Measurements from ENCODE around the gene PIGN. TPM values are rescaled to one million over a fixed set of nuclear protein-coding genes. Genes with fewer than 3 reads are reported as not detected.

The PIGN gene
- total RNA-seq, 1 experiment from 2014 or later, result 29.5 TPM

DNA sequence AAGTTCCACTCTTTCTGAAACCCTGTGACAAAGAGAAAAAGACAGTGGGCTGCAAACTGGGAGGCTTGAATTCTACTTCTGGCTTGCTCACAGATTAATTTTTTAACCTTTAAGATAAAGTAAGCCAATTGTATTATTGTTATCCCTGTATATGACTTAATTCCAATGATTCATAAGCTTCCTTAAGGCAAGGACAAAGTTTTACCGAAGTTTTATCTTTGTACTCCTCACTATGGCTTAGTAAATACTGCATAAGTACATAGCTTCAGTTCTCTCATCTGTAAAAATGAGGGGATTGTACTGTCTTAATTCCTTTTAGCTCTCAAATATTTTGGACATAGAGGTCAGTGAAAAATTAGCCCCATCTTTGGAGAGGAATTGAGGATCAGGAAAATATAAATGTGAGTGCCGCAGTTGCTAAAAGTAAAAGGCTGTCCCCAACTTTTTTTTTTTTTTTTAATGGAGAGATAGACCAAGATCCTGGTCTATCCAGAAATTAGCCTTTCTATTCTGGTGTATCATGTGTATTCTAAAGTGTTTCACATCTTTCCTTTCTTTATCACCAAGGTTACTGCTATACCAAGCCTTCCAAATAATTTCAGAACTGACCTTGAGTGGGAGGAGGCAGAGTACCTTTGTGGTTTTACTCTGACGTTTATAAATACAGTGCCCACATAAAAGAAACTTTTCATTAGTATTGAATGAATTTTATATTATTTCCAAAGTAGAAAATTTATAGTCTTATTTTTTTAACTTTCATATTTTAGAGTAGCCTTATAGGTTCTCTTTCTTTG is 13.5 kb upstream of the PIGN start:
- Mint-ChIP-seq H3K27ac (ENCODE audit: low read depth, unreplicated experiment) (no peak overlapping the region), H3K4me3 (ENCODE audit: unreplicated experiment) (no peak overlapping the region), H3K27me3 (ENCODE audit: insufficient read depth, unreplicated experiment) (no peaks in the 10 kb centered on the region), H3K4me1 (ENCODE audit: insufficient read depth, unreplicated experiment) (peaks cover 14% of the 10 kb centered on the region), H3K36me3 (ENCODE audit: insufficient read depth, unreplicated experiment) (peaks cover 6% of the 10 kb centered on the region), H3K9me3 (ENCODE audit: unreplicated experiment) (peaks cover 7% of the 10 kb centered on the region)
- TF ChIP-seq, protein P1, sequence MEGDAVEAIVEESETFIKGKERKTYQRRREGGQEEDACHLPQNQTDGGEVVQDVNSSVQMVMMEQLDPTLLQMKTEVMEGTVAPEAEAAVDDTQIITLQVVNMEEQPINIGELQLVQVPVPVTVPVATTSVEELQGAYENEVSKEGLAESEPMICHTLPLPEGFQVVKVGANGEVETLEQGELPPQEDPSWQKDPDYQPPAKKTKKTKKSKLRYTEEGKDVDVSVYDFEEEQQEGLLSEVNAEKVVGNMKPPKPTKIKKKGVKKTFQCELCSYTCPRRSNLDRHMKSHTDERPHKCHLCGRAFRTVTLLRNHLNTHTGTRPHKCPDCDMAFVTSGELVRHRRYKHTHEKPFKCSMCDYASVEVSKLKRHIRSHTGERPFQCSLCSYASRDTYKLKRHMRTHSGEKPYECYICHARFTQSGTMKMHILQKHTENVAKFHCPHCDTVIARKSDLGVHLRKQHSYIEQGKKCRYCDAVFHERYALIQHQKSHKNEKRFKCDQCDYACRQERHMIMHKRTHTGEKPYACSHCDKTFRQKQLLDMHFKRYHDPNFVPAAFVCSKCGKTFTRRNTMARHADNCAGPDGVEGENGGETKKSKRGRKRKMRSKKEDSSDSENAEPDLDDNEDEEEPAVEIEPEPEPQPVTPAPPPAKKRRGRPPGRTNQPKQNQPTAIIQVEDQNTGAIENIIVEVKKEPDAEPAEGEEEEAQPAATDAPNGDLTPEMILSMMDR (IDR thresholded peaks at IDR 0.05; ENCODE audit: unreplicated experiment), result no peak
- intact Hi-C loops (cut with micrococcal nuclease), result no loop called here
- POLR2A ChIA-PET, result interaction anchor here (1.0 to 5.8 kb wide), 6 partner anchors 8 to 48 kb away, joined by 3 to 146 read pairs (median 7); partner anchors contain the start of genes PIGN and RELCH
- DNase-seq (ENCODE audit: unreplicated experiment), result no peak
- CTCF ChIA-PET, result interaction anchor here (0.5 to 1.6 kb wide), 9 partner anchors 11 to 1174 kb away, joined by 3 to 9 read pairs (median 4); partner anchors contain the start of genes PIGN and RELCH
- BruUV-seq (replicated peaks), result no TSS peak

DNA sequence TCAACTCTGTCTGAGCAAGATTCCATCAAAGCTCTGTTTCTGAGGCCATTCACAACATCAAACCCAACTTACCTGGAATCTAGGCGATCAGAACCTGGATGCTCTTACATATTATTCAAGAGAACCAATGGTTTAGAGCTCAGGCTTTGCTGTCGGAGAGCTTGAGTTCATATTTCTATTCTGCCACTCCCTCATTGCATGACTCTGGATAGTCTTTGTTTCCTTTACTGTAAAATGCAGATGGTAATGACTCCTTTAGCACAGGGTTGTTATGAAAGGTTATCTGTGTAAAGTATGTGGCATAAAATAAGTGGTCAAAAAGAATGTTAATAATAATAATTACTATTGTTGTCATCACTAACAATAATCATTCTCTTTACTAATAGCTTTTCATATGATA is 12.8 kb upstream of the PIGN start:
- ChIA-PET CTCF (interaction anchor here (0.5 to 1.6 kb wide), 9 partner anchors 13 to 1173 kb away, joined by 3 to 9 read pairs (median 4); partner anchors contain the start of genes PIGN and RELCH), POLR2A (interaction anchor here (0.6 to 5.8 kb wide), 7 partner anchors 9 to 97 kb away, joined by 3 to 146 read pairs (median 6); partner anchors contain the start of genes PIGN and RELCH)
- H3K4me3 Mint-ChIP-seq (ENCODE audit: unreplicated experiment), result no peak overlapping the region
- H3K36me3 Mint-ChIP-seq (ENCODE audit: insufficient read depth, unreplicated experiment), result peaks cover 6% of the 10 kb centered on the region
- BruUV-seq (replicated peaks), result no TSS peak
- intact Hi-C loops (cut with micrococcal nuclease), result no loop called here
- DNase-seq (ENCODE audit: unreplicated experiment), result no peak
- no peaks in the 10 kb centered on the region for H3K27me3 Mint-ChIP-seq (ENCODE audit: insufficient read depth, unreplicated experiment)
- peaks cover 14% of the 10 kb centered on the region for H3K4me1 Mint-ChIP-seq (ENCODE audit: insufficient read depth, unreplicated experiment)
- TF ChIP-seq, protein P1 (IDR thresholded peaks at IDR 0.05; ENCODE audit: unreplicated experiment), result no peak
- no peak overlapping the region for H3K27ac Mint-ChIP-seq (ENCODE audit: low read depth, unreplicated experiment)
- peaks cover 7% of the 10 kb centered on the region for H3K9me3 Mint-ChIP-seq (ENCODE audit: unreplicated experiment)

DNA sequence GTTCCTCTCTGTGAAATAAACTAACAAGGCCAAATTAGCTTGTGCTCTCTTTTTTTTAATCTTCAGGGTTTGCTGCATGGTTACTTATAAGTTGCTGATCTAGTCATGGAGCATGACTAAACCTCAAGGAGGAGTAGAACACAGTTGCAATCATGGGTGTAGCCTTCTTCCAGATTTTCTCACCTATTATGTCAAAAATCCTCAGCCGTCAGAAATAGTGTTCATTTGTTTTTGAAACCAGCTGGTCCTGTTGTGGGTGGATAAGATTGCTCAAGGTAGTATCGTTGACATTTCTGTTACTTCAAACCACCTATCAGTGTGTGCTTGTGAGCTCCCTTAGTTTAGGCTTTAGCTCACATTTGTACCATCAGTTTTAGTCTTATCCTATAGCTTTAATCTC is 11.4 kb upstream of the PIGN start:
- ChIA-PET POLR2A (interaction anchor here (0.5 to 5.8 kb wide), 7 partner anchors 9 to 1835 kb away, joined by 3 to 146 read pairs (median 5); partner anchors contain the start of genes PIGN and RELCH), CTCF (interaction anchor here (0.6 to 2.4 kb wide), 6 partner anchors 10 to 53 kb away, joined by 3 to 11 read pairs (median 4); no protein-coding TSS in a partner anchor)
- H3K9me3 Mint-ChIP-seq (ENCODE audit: unreplicated experiment), result peaks cover 7% of the 10 kb centered on the region
- no TSS peak for BruUV-seq (replicated peaks)
- no peaks in the 10 kb centered on the region for H3K27me3 Mint-ChIP-seq (ENCODE audit: insufficient read depth, unreplicated experiment)
- peak; percentile 41 for DNase-seq (ENCODE audit: unreplicated experiment)
- H3K4me1 Mint-ChIP-seq (ENCODE audit: insufficient read depth, unreplicated experiment), result peaks cover 14% of the 10 kb centered on the region
- H3K27ac Mint-ChIP-seq (ENCODE audit: low read depth, unreplicated experiment), result peak overlapping the region; percentile 68
- no peak overlapping the region for H3K4me3 Mint-ChIP-seq (ENCODE audit: unreplicated experiment)
- TF ChIP-seq, protein P1 (IDR thresholded peaks at IDR 0.05; ENCODE audit: unreplicated experiment), result no peak
- H3K36me3 Mint-ChIP-seq (ENCODE audit: insufficient read depth, unreplicated experiment), result peaks cover 5% of the 10 kb centered on the region
- intact Hi-C loops (cut with micrococcal nuclease), result no loop called here

DNA sequence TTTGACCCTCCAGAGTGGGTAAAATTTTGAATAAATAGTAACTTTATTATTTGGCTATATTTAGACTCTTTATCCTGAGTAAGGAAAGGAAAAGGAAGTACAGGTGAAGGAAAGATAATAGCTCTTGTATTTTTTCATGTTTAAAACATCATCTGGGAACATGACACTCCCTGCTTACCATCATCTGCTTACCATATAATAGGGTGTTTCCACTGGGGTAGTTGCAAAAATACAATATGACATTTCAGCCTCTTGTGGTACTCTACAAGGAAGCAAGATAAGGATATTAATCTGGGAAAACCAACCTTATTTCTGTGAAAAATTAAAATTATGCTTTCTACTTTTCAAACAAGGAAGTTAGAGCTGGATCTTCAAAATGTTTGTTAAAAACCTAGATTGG is 10.1 kb upstream of the PIGN start:
- CTCF ChIA-PET, result interaction anchor here (0.6 to 2.4 kb wide), 3 partner anchors 14 to 52 kb away, joined by 3 to 11 read pairs (median 10); no protein-coding TSS in a partner anchor
- H3K4me3 Mint-ChIP-seq (ENCODE audit: unreplicated experiment), result no peak overlapping the region

More for the DNA sequence above, 10.1 kb upstream of the PIGN start:
- H3K27me3 Mint-ChIP-seq (ENCODE audit: insufficient read depth, unreplicated experiment), result no peaks in the 10 kb centered on the region
- POLR2A ChIA-PET, result interaction anchor here (1.0 to 5.8 kb wide), 3 partner anchors 7 to 10 kb away, joined by 3 to 146 read pairs (median 33); partner anchors contain the start of genes PIGN and RELCH
- H3K9me3 Mint-ChIP-seq (ENCODE audit: unreplicated experiment), result peaks cover 5% of the 10 kb centered on the region
- peaks cover 14% of the 10 kb centered on the region for H3K4me1 Mint-ChIP-seq (ENCODE audit: insufficient read depth, unreplicated experiment)
- DNase-seq (ENCODE audit: unreplicated experiment), result no peak
- intact Hi-C loops (cut with micrococcal nuclease), result no loop called here
- H3K36me3 Mint-ChIP-seq (ENCODE audit: insufficient read depth, unreplicated experiment), result peaks cover 5% of the 10 kb centered on the region
- no peak overlapping the region for H3K27ac Mint-ChIP-seq (ENCODE audit: low read depth, unreplicated experiment)
- TF ChIP-seq, protein P1 (IDR thresholded peaks at IDR 0.05; ENCODE audit: unreplicated experiment), result no peak
- no TSS peak for BruUV-seq (replicated peaks)

All from MCF 10A (cell line).